ENCODE measurements around the gene CHMP5. TPM values are rescaled to one million over a fixed set of nuclear protein-coding genes. Genes with fewer than 3 reads are reported as not detected.

CHMP5 gene
- total RNA-seq, 1 experiment from 2014 or later: 47.6 TPM

GRCh38 chr9:33318781-33319180, 53.9 kb downstream of the CHMP5 start:
- Histone ChIP-seq H3K14ac (ENCODE audit: insufficient read depth, low read length) (no peak overlapping the region), H2BK12ac (ENCODE audit: insufficient read length, low read depth, low read length) (no peak overlapping the region), H2BK5ac (ENCODE audit: insufficient read length, low read length) (no peak overlapping the region), H4K91ac (ENCODE audit: insufficient read length, low read depth, low read length) (no peak overlapping the region), H4K8ac (replicated peaks; ENCODE audit: insufficient read length, low read depth, low read length) (no peak overlapping the region), H3K9me3 (ENCODE audit: control insufficient read depth, low read depth, low read length) (no peaks in the 10 kb centered on the region), H2AFZ (ENCODE audit: low read length) (no peak overlapping the region), H3K27ac (ENCODE audit: insufficient read length, low read depth, low read length) (no peak overlapping the region), H2BK120ac (ENCODE audit: low read depth, low read length, poor library complexity, severe bottlenecking) (no peak overlapping the region), H3K79me1 (ENCODE audit: insufficient read depth, low read depth, low read length, poor library complexity, severe bottlenecking) (no peaks in the 10 kb centered on the region), H3K18ac (ENCODE audit: insufficient read length, low read depth, low read length) (no peak overlapping the region), H3K79me2 (ENCODE audit: insufficient read depth, low read length) (no peaks in the 10 kb centered on the region), H3K4me1 (ENCODE audit: insufficient read depth, low read length) (no peaks in the 10 kb centered on the region), H3K4ac (ENCODE audit: low read depth, low read length) (no peak overlapping the region), H3K23ac (ENCODE audit: insufficient read length, low read depth, low read length) (no peak overlapping the region), H3T11ph (ENCODE audit: low read length) (no peak overlapping the region), H2AK5ac (ENCODE audit: insufficient read length, low read length) (no peak overlapping the region), H2BK20ac (ENCODE audit: low read depth, low read length, poor library complexity, severe bottlenecking) (no peak overlapping the region), H3K23me2 (ENCODE audit: insufficient read length, low read depth, low read length, poor library complexity, severe bottlenecking) (no peaks in the 10 kb centered on the region), H3K4me2 (ENCODE audit: insufficient read depth, insufficient read length, low read length) (no peak overlapping the region), H3K56ac (ENCODE audit: insufficient read length, low read depth, low read length) (no peak overlapping the region), H4K5ac (ENCODE audit: insufficient read length, low read depth, low read length) (no peak overlapping the region), H2BK15ac (ENCODE audit: low read depth, low read length) (no peak overlapping the region), H3K9ac (ENCODE audit: extremely low read depth, insufficient read length, low read length) (no peak overlapping the region), H3K27me3 (ENCODE audit: insufficient read depth, low read length) (no peaks in the 10 kb centered on the region), H4K20me1 (ENCODE audit: control insufficient read depth, insufficient read depth, insufficient read length) (no peaks in the 10 kb centered on the region)
- no CpG with 5 or more reads among the region's 8 CpGs for WGBS (ENCODE audit: extremely low coverage, insufficient read length, low lambda C conversion rate)
- no peak overlapping the region for H3K27ac Mint-ChIP-seq
- no peak for DNase-seq
- no peaks in the 10 kb centered on the region for H3K27me3 Mint-ChIP-seq (ENCODE audit: low read depth)
- no peak overlapping the region for H3K4me3 Mint-ChIP-seq
- H3K9me3 Mint-ChIP-seq: no peaks in the 10 kb centered on the region
- H3K36me3 Mint-ChIP-seq (ENCODE audit: insufficient read depth in 1 of 3, low read depth in 3 of 3): peaks cover 28 to 80% (median 54%) of the 10 kb centered on the region in 3 experiments
- H3K4me1 Mint-ChIP-seq: no peaks in the 10 kb centered on the region
- TF ChIP-seq CTCF (conservative IDR thresholded peaks at IDR 0.05): no peak

All from H9 (cell line).